PFSK-1 (cell line): Measurements from ENCODE around the gene DRD4.

Experiments
- FOXP2 ChIP-seq: optimal IDR thresholded peaks from 2 replicates; pipeline ENCODE3; 2011; ENCODE audit warnings: borderline replicate concordance, control low read depth, inconsistent platforms; ENCODE audit not compliant: insufficient read depth; ENCODE audit errors: extremely low read length, extremely low read depth
- POLR2AphosphoS5 ChIP-seq: IDR thresholded peaks from 2 replicates; pipeline ENCODE4 v1.6.1; 2012; ENCODE audit warnings: low read depth, mild to moderate bottlenecking, control low read depth, low read length, moderate library complexity
- REST ChIP-seq, 2 experiments: IDR thresholded peaks; 2 replicates each; pipeline versions ENCODE4 v1.6.1 to v1.8.0; 2011 to 2012; ENCODE audit warnings: low read depth in 2 of 2, low read length in 2 of 2, control low read depth in 1 of 2, inconsistent platforms in 1 of 2, mild to moderate bottlenecking in 1 of 2, moderate library complexity in 1 of 2; ENCODE audit not compliant: insufficient read depth in 1 of 2
- SIN3A ChIP-seq: IDR thresholded peaks from 2 replicates; pipeline ENCODE4 v1.6.1; 2012; ENCODE audit warnings: mild to moderate bottlenecking, low read length, moderate library complexity, borderline replicate concordance; ENCODE audit not compliant: insufficient read depth
- TAF1 ChIP-seq: IDR thresholded peaks from 2 replicates; pipeline ENCODE4 v1.6.1; 2012; ENCODE audit warnings: low read length, control low read depth, borderline replicate concordance; ENCODE audit not compliant: insufficient read depth

DRD4 gene

GRCh38 chr11:590997-591396 lies 46.1 kb upstream of the DRD4 start:
- TF ChIP-seq SIN3A, result no peak
- no peak for TF ChIP-seq TAF1
- no peak for TF ChIP-seq POLR2AphosphoS5
- TF ChIP-seq FOXP2, result no peak
- TF ChIP-seq REST (IDR thresholded peaks at IDR 0.05; ENCODE audit: insufficient read depth in 1 of 2, low read depth in 2 of 2, low read length in 2 of 2), result no peak

GRCh38 chr11:592501-592900 lies 44.6 kb upstream of the DRD4 start:
- no peak for TF ChIP-seq REST (IDR thresholded peaks at IDR 0.05; ENCODE audit: insufficient read depth in 1 of 2, low read depth in 2 of 2, low read length in 2 of 2)
- no peak for TF ChIP-seq SIN3A
- TF ChIP-seq POLR2AphosphoS5, result no peak
- TF ChIP-seq TAF1, result no peak
- TF ChIP-seq FOXP2, result no peak

DNA sequence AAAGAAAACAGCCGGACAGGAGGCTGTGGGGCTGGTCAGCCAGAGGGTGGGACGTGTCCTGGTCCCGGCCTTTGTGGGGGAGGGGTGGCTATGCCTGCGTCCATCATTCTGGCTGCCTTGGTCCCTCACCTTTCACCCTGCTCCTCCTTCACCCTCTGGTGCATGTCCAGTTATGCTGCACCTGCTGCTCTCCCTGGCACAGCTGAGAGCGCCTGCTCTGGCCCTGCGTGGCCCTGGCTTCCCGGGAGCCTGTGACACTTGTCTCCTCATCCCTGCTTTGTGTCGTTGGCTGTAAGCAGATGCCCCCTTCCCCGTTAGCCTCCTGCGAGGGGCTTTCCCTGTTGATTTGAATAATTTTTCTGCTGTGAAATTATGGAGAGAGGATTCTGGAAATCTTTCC lies 44.2 kb upstream of the DRD4 start:
- TF ChIP-seq SIN3A (no peak), FOXP2 (no peak), POLR2AphosphoS5 (no peak)

DNA sequence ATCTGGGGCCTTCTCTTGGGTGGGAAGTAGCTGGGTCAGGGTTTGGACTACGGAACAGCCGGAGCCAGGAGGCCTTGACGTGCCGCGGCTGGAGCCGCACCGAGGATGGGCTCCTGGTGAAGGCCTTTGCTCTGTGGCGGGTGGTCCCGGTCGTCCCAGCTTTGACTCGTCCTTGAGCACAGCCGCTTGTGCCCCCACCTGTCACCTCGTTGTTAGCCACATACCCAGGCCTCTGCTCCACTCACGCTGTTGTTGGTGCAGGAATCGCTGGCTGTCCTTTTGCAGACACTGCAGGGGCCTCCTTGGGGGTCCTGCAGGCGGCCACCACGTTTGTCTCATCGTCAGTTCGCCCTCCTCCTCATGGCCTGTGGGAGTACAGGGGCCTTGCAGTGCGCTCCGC lies 43.7 kb upstream of the DRD4 start:
- TF ChIP-seq SIN3A (no peak), FOXP2 (no peak), TAF1 (no peak), REST (IDR thresholded peaks at IDR 0.05; ENCODE audit: insufficient read depth in 1 of 2, low read depth in 2 of 2, low read length in 2 of 2) (no peak), POLR2AphosphoS5 (no peak)

- TF ChIP-seq TAF1, result no peak
- TF ChIP-seq FOXP2, result no peak
- no peak for TF ChIP-seq REST (IDR thresholded peaks at IDR 0.05; ENCODE audit: insufficient read depth in 1 of 2, low read depth in 2 of 2, low read length in 2 of 2)
- TF ChIP-seq SIN3A, result no peak
- TF ChIP-seq POLR2AphosphoS5, result no peak
Observed at GRCh38 chr11:595400-595799, 41.7 kb upstream of the DRD4 start.
